ENCODE results near the gene STAT5B. TPM values are rescaled to one million over a fixed set of nuclear protein-coding genes. Genes with fewer than 3 reads are reported as not detected.

Gene STAT5B
- total and polyA plus RNA-seq, 9 of the 15 experiments (the other 6 are each of a cell fraction or from before 2014, with no cell fraction given), result 20.8 to 176 (median 92.4) TPM

DNA sequence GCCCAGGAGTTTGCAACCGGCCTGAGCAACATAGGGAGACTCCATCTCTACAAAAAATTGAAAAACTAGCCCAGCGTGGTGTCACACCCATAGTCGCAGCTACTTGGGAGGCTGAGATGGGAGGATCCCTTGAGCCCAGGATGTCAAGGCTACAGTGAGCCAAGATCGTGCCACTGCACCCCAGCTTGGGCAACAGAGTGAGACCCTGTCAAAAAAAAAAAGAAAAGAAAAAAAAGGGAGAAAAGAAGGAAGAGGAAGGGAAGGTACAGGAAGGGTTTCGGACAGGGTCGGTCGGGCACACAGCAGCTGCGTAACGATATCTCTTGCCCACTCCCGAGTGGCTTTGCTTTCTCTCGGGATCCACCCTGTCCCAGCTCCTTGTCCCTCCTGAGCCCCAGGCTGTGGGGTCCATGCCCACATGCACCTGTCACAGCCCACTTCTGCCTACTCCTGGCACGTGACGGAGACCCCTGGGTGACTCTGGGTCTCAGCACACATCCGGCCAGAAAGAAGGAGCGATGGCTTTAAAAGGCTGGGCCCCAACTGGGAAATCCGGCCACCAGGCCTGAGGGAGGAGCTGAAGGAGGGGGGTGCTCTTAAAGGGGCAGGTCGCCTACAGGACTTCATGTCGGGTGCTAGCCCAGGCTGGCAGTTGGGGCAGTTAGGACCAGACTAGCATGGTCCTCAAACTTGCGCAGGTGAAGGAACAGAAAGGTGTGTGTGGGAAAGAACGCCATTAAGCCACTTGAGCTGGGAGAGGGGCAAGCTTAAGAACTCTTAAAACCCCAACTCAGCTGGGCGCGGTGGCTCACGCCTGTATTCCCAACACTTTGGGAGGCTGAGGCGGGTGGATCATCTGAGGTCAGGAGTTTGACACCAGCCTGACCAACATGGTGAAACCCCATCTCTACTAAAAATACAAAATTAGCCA lies 82.0 kb downstream of the STAT5B start, which contains the start of gene GHDC (continued):
- TF ChIP-seq ELK1 (CRISPR knock-in tag; IDR thresholded peaks at IDR 0.05) (no peak), NKRF (IDR thresholded peaks at IDR 0.05; ENCODE audit: borderline replicate concordance) (peak; percentile 70; the same call in 1 of the 2 replicates), POLR3G (IDR thresholded peaks at IDR 0.05; ENCODE audit: extremely low read depth, insufficient read length, insufficient replicate concordance) (no peak), NR2C2 (CRISPR knock-in tag; IDR thresholded peaks at IDR 0.05) (no peak), NR2C2 (tag; IDR thresholded peaks at IDR 0.05) (no peak), PPARD (CRISPR knock-in tag; IDR thresholded peaks at IDR 0.05) (no peak), COPS2 (conservative IDR thresholded peaks at IDR 0.05) (no peak)
- TF ChIP-seq, protein P1, sequence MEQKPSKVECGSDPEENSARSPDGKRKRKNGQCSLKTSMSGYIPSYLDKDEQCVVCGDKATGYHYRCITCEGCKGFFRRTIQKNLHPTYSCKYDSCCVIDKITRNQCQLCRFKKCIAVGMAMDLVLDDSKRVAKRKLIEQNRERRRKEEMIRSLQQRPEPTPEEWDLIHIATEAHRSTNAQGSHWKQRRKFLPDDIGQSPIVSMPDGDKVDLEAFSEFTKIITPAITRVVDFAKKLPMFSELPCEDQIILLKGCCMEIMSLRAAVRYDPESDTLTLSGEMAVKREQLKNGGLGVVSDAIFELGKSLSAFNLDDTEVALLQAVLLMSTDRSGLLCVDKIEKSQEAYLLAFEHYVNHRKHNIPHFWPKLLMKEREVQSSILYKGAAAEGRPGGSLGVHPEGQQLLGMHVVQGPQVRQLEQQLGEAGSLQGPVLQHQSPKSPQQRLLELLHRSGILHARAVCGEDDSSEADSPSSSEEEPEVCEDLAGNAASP (IDR thresholded peaks at IDR 0.05), result no peak

Measured in K562 (cell line).